ENCODE measurements around the gene RAP2A. TPM values are rescaled to one million over a fixed set of nuclear protein-coding genes. Genes with fewer than 3 reads are reported as not detected.

RAP2A gene
- total and polyA plus RNA-seq, 10 of the 15 experiments (the other 5 are each of a cell fraction or from before 2014, with no cell fraction given) = 3.5 to 35.1 (median 14.9) TPM

GRCh38 chr13:97495678-97496077 is 61.7 kb downstream of the RAP2A start:
- Histone ChIP-seq H2AFZ (ENCODE audit: control insufficient read depth, low read depth, low read length) (no peak overlapping the region), H4K20me1 (ENCODE audit: control insufficient read depth, insufficient read depth) (no peaks in the 10 kb centered on the region), H3K4me1 (ENCODE audit: control insufficient read depth, insufficient read depth, low read length) (no peaks in the 10 kb centered on the region), H3K79me2 (ENCODE audit: control insufficient read depth, insufficient read depth, low read length) (no peaks in the 10 kb centered on the region), H3K36me3 (ENCODE audit: control insufficient read depth in 2 of 2, insufficient read depth in 2 of 2, low read length in 1 of 2) (no peaks in the 10 kb centered on the region), H3K4me3 (no peak overlapping the region), H3K9me3 (replicated peaks; ENCODE audit: control insufficient read depth, insufficient read depth, low read length) (no peaks in the 10 kb centered on the region), H3K4me2 (ENCODE audit: control insufficient read depth, insufficient read depth) (no peak overlapping the region), H3K27ac (ENCODE audit: control insufficient read depth, insufficient read depth) (no peak overlapping the region), H3K9ac (ENCODE audit: control insufficient read depth, insufficient read depth, low read length) (no peak overlapping the region), H3K27me3 (replicated peaks in 1 of 2; ENCODE audit: control insufficient read depth in 2 of 2, insufficient read depth in 2 of 2, low read length in 1 of 2) (no peaks in the 10 kb centered on the region)
- intact Hi-C loops (cut with micrococcal nuclease; ENCODE audit: unreplicated experiment) = no loop called here
- BruUV-seq (replicated peaks) = no TSS peak
- SMC1A ChIA-PET (ENCODE audit: uncharacterized antibody, unreplicated experiment) = no interaction called here
- TF ChIP-seq NRF1 (conservative IDR thresholded peaks at IDR 0.05; ENCODE audit: low read depth, low read length) = no peak
- no peak for TF ChIP-seq MEF2A (IDR thresholded peaks at IDR 0.05; ENCODE audit: insufficient read depth, low read depth, low read length)
- no peak for TF ChIP-seq BACH1 (IDR thresholded peaks at IDR 0.05; ENCODE audit: borderline replicate concordance)
- TF ChIP-seq SMAD5 (IDR thresholded peaks at IDR 0.05; ENCODE audit: low read depth) = no peak
- TF ChIP-seq ZNF207 (IDR thresholded peaks at IDR 0.05; ENCODE audit: borderline replicate concordance) = no peak
- TF ChIP-seq BCLAF1 (IDR thresholded peaks at IDR 0.05) = no peak
- no peak for TF ChIP-seq KDM1A (IDR thresholded peaks at IDR 0.05; ENCODE audit: borderline replicate concordance)
- no peak for TF ChIP-seq NFXL1 (IDR thresholded peaks at IDR 0.05; ENCODE audit: borderline replicate concordance)
- TF ChIP-seq ZNF384 (IDR thresholded peaks at IDR 0.05; ENCODE audit: borderline replicate concordance, low read depth, low read length) = no peak
- TF ChIP-seq KLF5 (IDR thresholded peaks at IDR 0.05; ENCODE audit: partially characterized antibody) = no peak
- no peak for TF ChIP-seq RFX5 (IDR thresholded peaks at IDR 0.05; ENCODE audit: low read depth, low read length)
- TF ChIP-seq NR2F1 (conservative IDR thresholded peaks at IDR 0.05) = no peak
- TF ChIP-seq MYC (IDR thresholded peaks at IDR 0.05; ENCODE audit: insufficient read depth, insufficient read length, insufficient replicate concordance, low read length, severe bottlenecking) = no peak
- no peak for TF ChIP-seq RAD21 (IDR thresholded peaks at IDR 0.05; ENCODE audit: insufficient read depth, low read depth, low read length)
- no peak for TF ChIP-seq CBX5 (IDR thresholded peaks at IDR 0.05; ENCODE audit: low read depth)
- no peak for TF ChIP-seq CHD1 (IDR thresholded peaks at IDR 0.05; ENCODE audit: low read depth, low read length)
- TF ChIP-seq BRCA1 (IDR thresholded peaks at IDR 0.05; ENCODE audit: low read depth, low read length) = no peak
- no peak for TF ChIP-seq HDAC2 (IDR thresholded peaks at IDR 0.05)
- POLR2A ChIA-PET = no interaction called here
- no peak for FAIRE-seq
- no peak for ATAC-seq
- DNase-seq (ENCODE audit: low read depth, low spot score) = no peak
- RAD21 ChIA-PET (ENCODE audit: unreplicated experiment) = no interaction called here
- in situ Hi-C loops (cut with MboI) = no loop called here
- CTCF ChIA-PET = no interaction called here
- 65% methylated on average over 8 of the region's 8 CpGs for WGBS (ENCODE audit: insufficient coverage, insufficient replicate concordance, low lambda C conversion rate, missing lambda C conversion rate)
